NCI-H345 treated with DMSO at 0.1 percent for 48 hours (cell line): ENCODE data around the gene ITSN2.

Experiments
- DNase-seq: peaks from one replicate; lab custom pipeline; 2025; ENCODE audit not compliant: unreplicated experiment; lab: John Stamatoyannopoulos, UW

The ITSN2 gene

DNA sequence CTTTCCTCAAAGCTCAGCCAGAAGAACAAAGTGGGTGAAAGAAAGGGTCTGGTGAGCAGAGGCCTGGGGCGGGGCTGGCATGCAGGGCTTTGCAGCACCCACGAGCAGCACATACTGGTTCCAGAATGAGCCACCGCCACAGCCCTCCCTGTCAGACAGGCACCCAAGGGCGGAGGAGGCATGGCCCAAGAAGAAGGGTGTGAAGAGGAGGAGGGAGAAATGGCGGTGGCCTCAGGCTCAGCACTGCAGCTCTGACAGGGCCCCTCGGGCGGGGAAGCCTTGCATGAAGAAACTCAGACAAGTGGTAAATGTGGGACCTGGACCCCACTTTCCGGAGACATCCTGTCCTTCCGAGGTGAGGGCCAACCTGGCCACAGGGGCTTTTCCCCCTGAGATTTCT lies 169.8 kb downstream of the ITSN2 start:
- DNase-seq: no peak

GRCh38 chr2:24189551-24189950 lies 170.8 kb downstream of the ITSN2 start:
- no peak for DNase-seq

- DNase-seq: no peak
Measured at GRCh38 chr2:24183366-24184069, 176.8 kb downstream of the ITSN2 start.

DNA sequence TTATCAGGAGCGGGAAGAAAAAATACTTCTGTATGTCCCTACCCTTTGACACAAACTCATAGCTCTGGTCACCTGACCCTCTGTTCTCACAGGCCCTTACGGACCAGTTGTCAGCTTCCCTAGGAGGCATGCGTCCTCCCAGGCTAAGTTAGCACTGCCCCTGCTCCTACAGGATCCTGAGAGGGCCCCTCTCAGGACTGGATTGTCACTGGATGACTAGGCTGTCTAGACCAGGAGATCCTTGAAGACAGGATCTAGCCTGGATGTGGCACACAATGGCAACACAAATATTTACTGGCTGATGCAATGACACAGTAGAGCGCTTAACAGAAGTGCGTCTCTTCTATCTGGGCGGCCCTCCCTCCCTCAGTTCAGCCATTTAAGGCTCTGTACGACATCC lies 177.8 kb downstream of the ITSN2 start:
- peak; percentile 61 for DNase-seq

DNA sequence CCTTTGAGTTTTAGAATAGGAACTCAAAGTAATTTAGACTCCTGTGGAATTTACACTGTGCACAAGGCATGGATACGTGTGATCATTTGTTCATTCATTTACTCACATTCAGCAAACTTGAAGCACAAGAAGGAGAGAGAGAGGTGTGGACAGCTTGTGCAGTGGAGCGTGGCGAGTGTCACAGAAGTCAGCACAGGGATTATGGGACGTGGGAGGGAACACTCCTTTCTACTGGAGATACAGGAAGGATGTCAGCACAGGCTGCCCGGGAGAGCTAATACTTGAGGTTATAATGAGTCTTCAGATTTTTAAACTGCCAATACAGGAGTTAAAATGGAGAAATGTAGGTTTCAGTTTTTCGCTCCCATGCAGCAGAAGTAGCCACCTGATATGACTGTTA lies 178.5 kb downstream of the ITSN2 start:
- no peak for DNase-seq

DNA sequence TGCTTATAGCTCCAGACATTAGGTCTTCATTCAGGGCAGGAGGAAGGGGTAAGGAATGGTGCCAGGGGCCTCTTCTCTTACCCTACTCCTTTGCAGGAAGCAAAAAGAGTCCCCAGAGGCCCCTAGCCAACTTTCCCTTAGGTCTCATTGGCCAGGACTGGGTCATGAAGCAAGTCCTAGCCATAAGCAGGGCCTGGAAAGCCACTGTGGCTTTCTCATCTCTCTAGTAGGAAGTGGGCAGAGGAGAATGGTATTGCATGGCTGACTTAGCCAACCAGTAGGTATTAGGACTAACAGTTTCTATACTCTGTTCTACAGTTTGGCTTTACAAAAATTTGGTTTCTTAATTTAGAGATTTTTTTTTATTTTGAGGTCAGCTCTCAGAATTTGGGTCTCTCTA lies 180.7 kb downstream of the ITSN2 start:
- DNase-seq: no peak

DNA sequence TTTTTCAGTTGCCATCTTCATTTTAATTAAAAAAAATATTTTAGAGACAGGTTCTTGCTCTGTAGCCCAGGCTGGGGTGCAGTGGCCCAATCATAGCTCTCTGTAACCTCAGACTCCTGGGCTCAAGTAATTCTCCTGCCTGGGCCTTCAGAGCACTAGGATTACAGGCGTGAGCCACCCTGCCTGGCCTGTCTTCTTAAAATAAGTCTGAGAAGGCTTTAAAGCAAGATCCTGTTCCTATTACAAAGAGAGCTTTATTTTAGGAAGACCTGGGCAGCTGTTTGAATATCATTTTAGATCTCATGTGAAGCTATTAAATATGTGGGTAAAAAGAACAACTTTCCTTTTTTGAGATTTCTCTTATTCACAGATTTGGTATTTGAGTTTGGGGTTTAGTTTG lies 184.0 kb downstream of the ITSN2 start:
- no peak for DNase-seq

DNA sequence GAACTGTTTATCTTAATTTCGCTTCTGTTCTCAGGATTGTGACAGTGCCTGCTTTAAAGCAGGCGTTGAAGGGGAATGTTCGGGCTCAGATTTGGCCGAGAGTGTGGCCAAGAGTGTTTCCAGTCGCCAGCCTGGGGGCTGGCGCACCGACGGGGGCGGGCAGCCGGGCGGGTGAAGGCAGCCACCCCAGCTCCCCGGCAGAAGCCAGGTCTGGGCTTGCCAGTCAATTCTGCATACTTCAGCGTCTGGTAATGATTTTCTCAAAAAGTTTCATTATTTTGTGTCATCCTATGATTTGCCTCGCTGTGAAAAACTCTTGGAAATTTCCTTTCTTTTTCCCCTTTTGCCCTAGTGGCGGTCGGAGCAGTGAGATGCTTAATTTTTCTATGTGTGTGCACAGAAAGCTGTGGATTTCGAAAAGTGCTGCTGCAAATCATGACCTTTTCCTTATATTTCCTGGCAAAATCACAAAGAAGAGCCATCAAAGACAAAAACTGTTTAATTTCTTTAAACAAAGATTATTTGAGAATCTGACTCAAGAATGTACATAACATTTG lies 184.6 kb downstream of the ITSN2 start:
- no peak for DNase-seq

DNA sequence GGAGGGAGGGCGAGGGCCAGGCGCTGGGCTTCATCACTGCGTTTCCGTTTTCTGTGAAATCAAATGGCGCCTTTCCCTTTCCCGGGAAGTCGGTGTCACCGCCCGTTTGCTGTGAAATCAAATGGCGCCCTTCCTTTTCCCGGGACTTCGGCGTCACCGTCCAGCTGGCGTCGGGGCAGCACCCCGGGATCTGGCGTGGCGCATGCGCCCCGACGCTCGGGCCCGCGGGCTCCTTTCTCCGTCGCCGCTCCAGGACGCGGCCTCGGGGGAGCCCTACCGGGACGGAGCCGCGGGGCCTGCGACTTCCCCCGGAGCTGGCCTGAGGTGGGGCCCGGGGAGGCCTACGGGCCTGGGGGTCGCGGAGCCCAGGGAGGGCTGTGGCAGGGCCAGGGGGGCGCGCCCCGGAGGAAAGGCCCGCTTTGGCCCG lies 185.5 kb downstream of the ITSN2 start, which contains the start of gene FAM228A:
FAM228A (plus strand) TSS at position 203 of the 427 bp plus-strand sequence. CDS start 428 bp downstream, outside the sequence.
- DNase-seq: no peak

GRCh38 chr2:24169023-24169422 lies 191.3 kb downstream of the ITSN2 start:
- DNase-seq: no peak

DNA sequence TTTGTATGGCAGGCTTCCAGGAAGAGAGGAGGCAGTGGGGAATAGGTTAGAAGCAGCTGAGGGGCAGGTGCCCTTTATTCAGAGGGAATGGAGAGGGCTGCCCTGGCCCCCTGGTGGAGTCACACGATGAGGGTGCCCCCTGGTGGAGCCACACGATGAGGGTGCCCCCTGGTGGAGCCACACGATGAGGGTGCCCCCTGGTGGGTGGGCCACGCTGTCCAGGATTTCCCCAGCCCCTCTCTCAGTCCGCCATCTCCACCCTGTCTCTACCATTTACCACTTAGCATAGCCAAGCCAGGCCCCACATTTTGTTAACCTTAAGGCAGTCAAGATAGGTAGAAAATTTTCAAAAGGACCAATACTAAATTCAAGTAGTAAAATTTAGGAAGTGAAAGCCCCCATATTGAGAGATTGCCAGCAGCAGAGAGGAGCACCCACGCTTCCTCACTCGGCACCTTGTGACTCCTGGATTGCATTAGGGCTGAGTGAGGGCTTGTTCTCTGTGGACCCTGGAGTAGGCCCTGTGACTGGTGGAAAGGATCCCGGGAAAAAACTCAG lies 195.8 kb downstream of the ITSN2 start:
- no peak for DNase-seq

- no peak for DNase-seq
Measured at GRCh38 chr2:24163601-24164000, 196.7 kb downstream of the ITSN2 start.

DNA sequence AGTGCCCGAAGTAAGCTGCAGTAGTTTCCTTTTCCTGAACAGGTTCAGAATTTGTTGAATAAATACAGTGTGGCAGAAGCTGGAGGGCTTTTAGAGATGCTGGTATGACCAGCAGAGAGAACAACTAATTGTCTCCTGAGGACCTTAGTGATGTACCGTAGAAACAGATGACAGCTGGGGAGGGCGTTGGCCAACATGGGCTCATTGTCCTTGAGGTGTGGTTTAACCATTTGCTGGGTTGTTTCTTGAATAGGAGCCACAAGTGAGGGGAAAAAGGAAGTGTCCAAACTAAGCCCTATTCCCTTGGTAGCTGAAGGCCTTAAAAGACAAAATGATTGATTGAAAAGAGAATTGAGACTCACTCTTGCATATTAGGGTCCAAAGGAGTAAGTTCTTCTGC lies 197.2 kb downstream of the ITSN2 start:
- no peak for DNase-seq

DNA sequence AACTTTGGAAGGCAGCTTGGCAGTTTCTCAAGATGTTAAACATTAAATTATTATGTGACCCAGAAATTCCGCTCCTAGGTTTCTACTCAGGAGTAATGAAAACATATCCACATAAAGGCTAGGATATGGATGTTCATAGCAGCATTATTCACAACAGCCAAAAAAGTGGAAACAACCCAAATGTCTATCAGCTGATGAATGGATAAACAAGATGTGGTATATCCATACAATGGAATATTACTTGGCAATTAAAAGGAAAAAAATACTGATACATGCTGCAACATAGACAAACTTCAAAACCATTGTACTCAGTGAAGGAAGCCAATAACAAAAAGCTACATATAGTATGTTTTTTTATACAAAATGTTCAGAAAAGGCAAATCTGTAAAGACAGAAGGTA lies 197.8 kb downstream of the ITSN2 start:
- no peak for DNase-seq

- DNase-seq: no peak
Measured at GRCh38 chr2:24160761-24161160, 199.6 kb downstream of the ITSN2 start.

DNA sequence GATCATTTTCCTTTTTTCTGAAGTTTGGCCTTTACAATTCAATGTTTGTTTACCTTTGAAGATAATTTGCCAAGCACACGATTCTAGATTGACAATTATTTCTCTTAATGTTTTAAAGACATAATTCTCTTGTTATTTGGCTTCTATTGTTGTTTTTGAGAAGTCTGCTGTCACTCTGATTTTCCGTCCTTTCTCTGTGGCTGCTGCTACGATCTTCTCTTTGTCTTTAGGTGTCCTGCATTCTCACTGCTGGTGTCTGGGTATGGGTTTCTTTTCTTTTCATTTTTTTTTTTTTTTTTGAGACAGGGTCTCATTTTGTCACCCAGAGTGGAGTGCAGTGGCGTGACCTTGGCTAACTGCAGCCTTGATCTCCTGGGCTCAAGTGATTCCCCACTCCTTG lies 200.6 kb downstream of the ITSN2 start:
- DNase-seq: no peak

- DNase-seq: no peak
Measured at GRCh38 chr2:24158131-24158530, 202.2 kb downstream of the ITSN2 start.

- no peak for DNase-seq
Measured at GRCh38 chr2:24153478-24153877, 206.9 kb downstream of the ITSN2 start.
